Measurements from ENCODE around the gene DHODH. TPM values are rescaled to one million over a fixed set of nuclear protein-coding genes. Genes with fewer than 3 reads are reported as not detected.
"Not testable (repeated sequence)": the region's sequence is repeated elsewhere in the genome, so short reads cannot be mapped to it uniquely, and the experiment has no call there.

Gene DHODH
- polyA plus RNA-seq, 3 donors = 14.6 to 20.7 (median 15.2) TPM

DNA sequence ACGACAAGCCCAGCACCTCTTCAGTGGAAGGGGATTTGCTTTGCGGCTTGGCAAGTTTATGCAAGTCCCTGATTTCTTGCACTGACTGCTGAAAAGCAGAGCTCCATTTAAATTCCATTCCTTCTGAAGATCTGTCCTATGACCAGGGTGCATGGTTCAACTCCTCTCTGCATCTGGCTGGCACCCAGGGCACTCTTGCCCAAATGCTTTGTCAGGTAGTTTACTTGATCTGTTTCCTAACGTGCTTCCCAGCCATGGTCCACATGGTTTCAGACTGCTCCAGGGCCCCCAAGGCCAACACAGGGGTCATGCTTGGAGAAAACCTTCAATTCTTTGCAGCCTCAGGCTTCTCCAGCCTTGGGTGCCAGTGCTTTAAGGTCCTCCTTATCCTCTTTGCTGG, 34.5 kb downstream of the DHODH start:
- DNase-seq (ENCODE audit: extremely low read depth in 1 of 11, low read depth in 9 of 11, low spot score in 4 of 11) = no peak

DNA sequence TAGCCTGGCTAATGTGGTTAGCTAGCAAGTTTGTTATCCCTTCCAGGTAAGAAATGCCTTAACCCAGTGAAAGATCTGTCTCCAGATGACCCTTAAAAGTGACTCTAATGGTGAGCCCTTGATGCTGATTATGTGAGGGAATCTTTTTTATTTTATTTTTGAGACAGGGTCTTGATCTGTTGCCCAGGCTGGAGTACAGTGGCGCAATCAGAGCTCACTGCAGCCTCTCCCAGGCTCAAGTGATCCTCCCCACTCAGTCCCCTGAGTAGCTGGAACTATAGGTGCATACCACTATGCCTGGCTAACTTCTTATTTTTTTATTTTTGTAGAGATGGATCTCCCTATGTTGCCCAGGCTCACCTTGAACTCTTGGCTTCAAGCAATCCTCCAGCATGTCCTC, 35.0 kb downstream of the DHODH start:
- DNase-seq (ENCODE audit: extremely low read depth in 1 of 11, low read depth in 9 of 11, low spot score in 4 of 11) = no peak

DNA sequence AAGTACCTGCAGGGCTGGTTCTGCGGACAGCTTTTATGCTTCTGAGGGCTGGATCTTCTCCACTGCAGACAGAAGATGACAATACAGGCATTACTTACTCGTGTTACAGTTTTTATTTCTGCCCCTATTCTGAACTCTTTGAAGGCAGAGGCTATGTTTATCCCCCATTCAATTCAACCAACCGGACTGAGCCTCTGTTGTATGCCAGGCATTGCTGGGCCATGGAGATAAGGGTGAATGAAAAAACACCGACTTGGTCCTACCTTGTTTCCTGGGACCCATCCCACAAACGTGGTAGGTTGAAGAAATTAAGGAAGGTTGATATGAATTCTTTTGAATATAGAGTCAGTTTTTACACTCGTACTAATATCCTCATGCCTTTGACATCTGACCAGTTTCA, 35.8 kb downstream of the DHODH start:
- no peak for DNase-seq (ENCODE audit: extremely low read depth in 1 of 11, low read depth in 9 of 11, low spot score in 4 of 11)

DNA sequence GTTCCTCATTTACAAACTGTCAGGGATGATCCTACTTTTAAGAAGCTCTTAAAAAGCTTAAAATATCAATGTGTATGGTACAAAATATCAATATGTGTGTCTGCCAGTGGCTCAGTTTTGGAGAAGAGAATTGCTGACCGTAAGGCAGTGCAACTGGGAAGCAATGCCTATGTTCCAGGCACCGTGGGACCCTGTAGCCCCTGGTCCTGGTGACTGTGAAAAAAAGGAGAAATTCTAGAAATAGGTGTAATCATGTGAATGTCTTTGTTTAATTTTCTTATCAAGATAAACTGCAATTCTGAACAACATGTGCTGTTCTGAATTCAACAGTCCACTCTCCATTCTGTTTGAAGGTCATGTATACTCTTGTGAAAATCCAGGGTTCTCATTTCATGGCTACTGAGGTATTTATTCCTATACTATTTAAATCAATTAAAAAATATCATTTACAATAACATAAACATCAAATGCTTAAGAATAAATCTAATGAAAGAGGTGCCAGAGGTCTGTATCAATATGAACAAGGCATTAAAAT, 36.3 kb downstream of the DHODH start:
- DNase-seq (ENCODE audit: extremely low read depth in 1 of 11, low read depth in 9 of 11, low spot score in 4 of 11) = no peak

DNA sequence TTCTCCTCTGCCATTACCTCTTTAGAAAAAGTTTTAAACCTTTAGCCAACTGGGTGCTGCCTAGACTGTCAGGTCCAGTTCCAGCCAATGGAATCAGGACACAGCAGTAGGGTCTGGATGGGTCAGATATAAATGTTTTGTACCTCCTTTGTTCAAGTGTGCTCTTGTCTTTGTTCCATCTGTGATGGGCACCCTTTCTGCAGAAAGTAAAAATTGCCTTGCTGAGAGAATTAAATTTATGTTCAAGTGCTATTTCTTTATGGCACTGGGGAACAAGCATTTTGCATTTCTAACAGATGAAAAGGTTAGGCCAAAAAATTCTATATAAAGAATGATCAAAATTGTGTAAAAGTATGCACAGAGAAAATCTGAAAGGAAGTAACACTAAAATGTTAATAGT, 40.6 kb downstream of the DHODH start:
- DNase-seq (ENCODE audit: extremely low read depth in 1 of 11, low read depth in 9 of 11, low spot score in 4 of 11) = no peak

DNA sequence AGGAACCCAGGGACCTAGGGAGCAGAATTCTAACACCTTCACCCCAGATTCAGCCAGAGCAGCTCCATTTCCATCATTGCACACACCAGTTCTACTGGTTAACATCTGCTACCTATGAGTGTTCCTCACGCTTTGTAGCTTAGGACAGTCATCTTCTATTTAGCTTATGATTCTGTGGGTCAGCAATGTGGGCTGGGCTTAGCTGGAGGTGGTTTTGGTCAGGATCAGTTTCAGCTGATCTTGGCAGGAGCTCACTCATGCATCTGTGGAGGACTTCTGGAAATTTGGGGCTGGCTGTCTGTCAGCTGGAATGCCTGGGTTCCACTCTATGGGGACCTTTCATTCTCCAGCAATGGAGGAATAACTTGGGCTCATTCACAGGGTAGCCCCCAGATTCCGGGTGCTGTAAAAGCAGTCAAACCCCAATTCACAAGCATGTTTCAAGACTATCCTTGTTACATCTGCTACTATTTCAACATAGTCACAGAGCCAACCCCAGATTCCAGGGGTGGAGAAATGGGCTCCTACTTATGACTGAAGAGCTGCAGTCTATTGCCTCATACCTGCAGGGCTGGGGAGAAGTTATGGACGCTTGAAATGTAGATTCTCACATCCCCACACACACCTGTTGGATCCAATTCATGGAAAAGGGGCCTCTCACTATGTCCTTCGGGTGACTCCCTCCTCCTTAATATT, 42.4 kb downstream of the DHODH start:
- no peak for DNase-seq (ENCODE audit: extremely low read depth in 1 of 11, low read depth in 9 of 11, low spot score in 4 of 11)

DNA sequence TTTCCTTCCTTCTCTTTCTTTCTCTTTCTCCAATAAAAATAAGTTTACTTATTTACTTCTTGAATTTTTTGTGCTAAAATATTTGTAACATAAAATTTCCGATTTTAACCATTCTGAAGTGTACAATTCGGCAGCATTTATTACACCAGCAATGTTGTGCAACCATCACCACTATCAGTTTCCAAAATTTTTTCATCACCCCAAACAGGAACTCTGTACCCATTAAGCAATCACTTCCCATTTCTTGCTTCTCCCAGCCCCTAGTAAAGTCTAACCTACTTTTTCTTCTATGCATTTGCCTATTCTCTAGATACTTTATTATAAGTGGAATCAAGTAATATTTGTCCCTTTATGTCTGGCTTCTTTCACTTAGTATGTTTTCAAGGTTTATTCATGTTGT, 43.3 kb downstream of the DHODH start:
- DNase-seq (ENCODE audit: extremely low read depth in 1 of 11, low read depth in 9 of 11, low spot score in 4 of 11) = no peak

DNA sequence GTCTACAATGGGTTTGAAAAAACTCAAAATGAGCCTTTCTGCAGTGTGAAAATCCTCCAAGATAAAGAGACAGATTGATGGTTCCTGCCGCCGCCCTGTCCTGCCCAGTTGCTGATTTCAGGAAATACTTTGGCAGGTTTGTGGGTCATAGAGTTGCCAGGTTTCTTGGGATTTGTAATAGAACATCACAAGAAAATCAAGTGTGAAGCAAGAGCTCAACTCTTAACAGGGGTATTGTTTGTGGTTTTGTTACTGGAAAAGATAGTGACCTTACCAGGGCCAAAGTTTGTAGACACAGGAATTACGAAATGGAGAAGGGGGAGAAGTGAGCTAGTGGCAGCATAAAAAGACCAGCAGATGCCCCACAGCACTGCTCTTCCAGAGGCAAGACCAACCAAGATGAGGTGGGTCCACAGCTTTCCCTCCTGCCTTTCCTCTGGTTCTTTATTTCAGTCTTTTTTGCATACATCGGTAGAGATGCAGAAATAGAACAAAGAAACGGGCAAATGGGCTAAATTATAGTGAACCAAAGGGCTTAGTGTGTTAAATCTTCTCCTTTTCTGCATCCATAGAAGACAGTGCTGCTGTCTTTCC, 45.8 kb downstream of the DHODH start, which contains the start of gene HP:
Gene HP, plus strand, starts transcription at position 252 of the 594 bp plus-strand sequence. Its CDS starts 148 bp downstream, at position 400.
- not testable (repeated sequence) for DNase-seq (ENCODE audit: extremely low read depth in 1 of 11, low read depth in 9 of 11, low spot score in 4 of 11)

DNA sequence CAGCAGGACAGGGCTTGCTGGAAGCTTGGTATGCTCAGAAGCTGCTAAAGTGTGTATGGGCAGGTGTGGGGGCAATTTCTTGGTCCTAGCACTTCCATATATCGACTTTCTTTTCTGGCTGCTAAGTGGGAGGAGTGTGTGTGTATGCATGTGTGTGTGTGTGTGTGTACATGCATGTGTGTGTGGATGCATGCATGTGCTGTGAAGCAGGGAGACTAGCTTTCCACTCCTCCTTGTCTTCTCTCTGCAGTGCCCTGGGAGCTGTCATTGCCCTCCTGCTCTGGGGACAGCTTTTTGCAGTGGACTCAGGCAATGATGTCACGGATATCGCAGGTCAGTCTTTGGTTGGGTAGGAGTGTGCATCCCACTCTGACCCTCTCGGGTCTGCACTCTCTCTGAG, 47.4 kb downstream of the DHODH start:
- no peak for DNase-seq (ENCODE audit: extremely low read depth in 1 of 11, low read depth in 9 of 11, low spot score in 4 of 11)

DNA sequence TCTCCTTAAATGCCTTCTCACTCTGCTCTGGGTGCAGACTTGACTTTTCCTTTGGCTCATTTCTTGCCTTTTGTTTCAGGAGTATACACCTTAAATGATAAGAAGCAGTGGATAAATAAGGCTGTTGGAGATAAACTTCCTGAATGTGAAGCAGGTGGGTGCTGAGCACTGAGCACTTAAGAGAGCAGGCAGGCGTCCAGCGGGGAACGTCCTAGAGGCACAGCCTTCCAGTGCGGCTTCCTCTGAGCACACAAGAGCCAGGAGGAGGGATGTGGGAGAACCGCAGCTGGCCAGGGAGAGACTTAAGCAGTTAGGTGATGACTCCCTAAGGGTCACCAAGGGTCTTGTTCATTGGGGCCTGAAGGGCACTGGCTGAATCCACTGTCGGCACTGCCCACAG, 48.8 kb downstream of the DHODH start:
- DNase-seq (ENCODE audit: extremely low read depth in 1 of 11, low read depth in 9 of 11, low spot score in 4 of 11) = not testable (repeated sequence)

DNA sequence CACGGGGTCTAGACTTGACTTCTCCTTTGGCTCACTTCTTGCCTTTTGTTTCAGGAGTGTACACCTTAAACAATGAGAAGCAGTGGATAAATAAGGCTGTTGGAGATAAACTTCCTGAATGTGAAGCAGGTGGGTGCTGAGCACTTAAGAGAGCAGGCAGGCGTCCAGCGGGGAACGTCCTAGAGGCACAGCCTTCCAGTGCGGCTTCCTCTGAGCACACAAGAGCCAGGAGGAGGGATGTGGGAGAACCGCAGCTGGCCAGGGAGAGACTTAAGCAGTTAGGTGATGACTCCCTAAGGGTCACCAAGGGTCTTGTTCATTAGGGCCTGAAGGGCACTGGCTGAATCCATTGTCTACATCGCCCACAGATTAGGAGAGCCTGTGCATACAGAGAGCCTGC, 50.5 kb downstream of the DHODH start:
- DNase-seq (ENCODE audit: extremely low read depth in 1 of 11, low read depth in 9 of 11, low spot score in 4 of 11) = not testable (repeated sequence)

DNA sequence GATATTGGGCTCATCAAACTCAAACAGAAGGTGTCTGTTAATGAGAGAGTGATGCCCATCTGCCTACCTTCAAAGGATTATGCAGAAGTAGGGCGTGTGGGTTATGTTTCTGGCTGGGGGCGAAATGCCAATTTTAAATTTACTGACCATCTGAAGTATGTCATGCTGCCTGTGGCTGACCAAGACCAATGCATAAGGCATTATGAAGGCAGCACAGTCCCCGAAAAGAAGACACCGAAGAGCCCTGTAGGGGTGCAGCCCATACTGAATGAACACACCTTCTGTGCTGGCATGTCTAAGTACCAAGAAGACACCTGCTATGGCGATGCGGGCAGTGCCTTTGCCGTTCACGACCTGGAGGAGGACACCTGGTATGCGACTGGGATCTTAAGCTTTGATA, 51.9 kb downstream of the DHODH start:
- no peak for DNase-seq (ENCODE audit: extremely low read depth in 1 of 11, low read depth in 9 of 11, low spot score in 4 of 11)

DNA sequence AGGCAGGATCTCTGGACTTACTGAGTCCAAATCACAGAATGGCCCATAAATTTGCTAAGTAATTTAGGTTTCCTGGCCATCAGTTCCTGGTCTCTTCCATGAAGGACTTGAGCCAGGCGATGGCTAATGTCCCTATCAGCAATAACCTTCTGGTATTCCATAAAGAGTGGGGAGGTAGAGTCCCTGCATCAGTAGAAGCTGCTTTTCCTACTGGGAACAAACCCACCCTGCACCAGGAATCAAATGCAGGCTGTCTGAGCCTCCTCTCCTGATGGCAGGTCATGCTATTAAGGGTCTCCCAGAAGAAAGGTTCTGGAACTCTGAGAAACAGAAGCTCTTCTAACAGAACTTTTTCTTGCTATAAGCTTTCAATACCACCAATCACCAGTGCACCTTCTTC, 53.0 kb downstream of the DHODH start:
- no peak for DNase-seq (ENCODE audit: extremely low read depth in 1 of 11, low read depth in 9 of 11, low spot score in 4 of 11)

DNA sequence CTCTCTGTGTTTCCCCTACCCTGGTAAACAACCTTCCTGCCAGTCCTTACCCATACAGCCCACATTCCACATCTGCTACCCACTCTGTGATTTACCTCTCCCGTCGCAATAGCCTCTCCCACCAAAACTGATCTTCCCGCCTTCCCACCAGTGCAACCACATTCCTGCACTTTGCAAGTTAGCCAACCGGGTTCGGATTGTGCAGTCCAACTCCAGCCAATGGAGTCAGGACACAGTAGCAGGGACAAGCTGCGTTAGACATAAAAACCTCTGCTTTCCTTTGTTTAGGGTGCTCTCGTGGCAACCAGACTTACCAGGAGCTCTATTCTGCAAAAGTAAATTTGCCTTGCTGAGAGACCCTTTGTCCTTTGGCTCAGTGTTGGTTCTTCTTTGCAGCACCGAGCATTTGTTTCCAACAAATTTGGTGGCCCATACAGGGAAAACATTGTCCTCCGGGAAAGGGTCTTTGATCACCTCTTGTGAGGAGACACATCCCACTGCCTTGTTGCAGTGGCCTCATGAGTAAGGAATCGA, 55.9 kb downstream of the DHODH start:
- DNase-seq (ENCODE audit: extremely low read depth in 1 of 11, low read depth in 9 of 11, low spot score in 4 of 11) = no peak

DNA sequence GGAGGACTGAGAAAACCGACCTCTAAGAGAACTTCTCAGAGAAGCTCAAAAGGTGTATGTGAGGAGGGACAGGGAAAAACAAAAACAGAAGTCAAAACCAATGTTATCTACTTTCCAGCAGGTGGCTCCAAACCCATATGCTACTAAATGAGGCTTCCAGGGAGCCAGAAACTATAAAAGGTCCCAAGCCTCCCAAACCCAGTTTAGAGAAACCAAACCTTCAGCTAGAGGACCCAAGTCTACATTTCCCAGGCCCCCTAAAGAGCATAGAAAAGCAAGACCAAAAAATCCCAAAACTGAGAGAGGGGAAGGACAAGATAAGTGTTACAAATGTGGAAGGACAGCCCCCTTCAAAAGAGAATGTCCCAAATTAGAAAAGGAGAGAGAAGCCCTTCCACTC, 58.2 kb downstream of the DHODH start:
- DNase-seq (ENCODE audit: extremely low read depth in 1 of 11, low read depth in 9 of 11, low spot score in 4 of 11) = peak in 5 of 11 donors; percentile 3 to 42 (median 22)

DNA sequence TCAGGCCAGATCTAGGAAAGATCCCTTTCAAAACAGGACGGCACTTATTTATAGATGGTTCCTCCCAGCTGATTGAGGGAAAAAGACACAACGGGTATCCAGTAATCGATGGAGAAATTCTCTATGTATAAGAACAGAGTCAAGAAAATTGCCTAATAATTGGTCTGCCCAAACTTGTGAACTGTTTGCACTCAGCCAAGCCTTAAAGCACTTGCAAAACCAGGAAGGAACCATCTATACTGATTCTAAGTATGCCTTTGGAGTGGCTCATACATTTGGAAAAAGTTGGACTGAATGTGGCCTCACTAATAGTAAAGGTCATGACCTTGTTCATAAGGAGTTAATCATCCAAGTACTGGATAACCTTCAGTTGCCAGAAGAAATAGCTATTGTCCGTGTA, 60.4 kb downstream of the DHODH start:
- DNase-seq (ENCODE audit: extremely low read depth in 1 of 11, low read depth in 9 of 11, low spot score in 4 of 11) = no peak

DNA sequence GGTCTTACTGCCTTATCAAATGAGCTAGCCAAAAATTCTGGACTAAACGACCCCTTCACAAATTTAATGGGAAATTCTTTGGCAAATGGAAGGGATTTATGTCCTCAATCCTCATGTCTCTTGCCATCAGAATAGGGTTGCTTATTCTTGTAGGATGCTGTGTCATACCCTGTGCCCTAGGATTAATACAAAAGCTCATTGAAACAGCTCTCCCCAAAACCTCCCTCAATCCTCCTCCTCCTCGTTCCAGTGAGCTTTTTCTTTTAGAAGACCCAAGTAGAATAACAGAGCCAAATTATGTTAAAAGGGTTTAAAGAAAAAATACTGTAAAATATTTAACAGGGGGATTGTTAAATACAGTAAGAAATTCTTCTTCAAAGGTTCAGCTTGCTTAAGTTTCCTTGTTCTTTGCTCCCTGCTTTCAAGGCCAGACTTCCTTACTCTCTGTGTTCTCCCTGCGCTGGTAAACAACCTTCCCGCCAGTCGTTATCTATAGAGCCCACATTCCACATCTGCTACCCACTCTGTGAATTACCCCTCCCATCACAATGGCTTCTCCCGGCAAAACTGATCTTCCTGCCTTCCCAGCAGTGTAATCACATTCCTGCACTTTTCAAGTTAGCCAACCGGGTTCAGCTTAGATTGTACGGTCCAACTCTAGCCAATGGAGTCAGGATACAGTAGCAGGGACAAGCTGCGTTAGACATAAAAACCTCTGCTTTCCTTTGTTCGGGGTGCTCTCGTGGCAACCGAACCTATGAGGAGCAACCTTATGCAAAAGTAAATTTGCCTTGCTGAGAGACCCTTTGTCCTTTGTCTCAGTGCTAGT, 64.2 kb downstream of the DHODH start:
- no peak for DNase-seq (ENCODE audit: extremely low read depth in 1 of 11, low read depth in 9 of 11, low spot score in 4 of 11)

DNA sequence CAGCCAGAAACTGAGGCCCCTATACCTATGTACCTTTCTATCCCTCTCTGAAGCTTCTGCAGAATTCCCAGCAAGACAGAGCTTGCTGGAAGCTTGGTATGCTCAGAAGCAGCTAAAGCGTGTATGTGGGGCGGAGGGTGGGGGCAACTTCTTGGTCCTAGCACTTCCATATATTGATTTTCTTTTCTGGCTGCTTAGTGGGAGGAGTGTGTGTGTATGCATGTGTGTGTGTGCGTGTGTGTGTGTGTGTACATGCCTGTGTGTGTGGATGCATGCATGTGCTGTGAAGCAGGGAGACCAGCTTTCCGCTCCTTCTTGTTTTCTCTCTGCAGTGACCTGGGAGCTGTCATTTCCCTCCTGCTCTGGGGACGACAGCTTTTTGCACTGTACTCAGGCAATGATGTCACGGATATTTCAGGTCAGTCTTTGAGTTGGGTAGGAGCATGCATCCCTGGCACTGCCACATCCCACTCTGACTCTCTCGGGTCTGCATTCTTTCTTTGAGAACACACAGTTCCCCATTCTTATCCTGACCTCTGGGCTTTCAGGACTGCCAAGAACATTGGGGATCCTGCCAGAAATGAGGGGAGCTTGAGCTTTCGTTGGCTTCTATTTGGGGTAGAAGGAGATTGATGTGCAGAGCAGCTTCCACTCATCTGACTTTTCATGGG, 65.2 kb downstream of the DHODH start:
- no peak for DNase-seq (ENCODE audit: extremely low read depth in 1 of 11, low read depth in 9 of 11, low spot score in 4 of 11)

DNA sequence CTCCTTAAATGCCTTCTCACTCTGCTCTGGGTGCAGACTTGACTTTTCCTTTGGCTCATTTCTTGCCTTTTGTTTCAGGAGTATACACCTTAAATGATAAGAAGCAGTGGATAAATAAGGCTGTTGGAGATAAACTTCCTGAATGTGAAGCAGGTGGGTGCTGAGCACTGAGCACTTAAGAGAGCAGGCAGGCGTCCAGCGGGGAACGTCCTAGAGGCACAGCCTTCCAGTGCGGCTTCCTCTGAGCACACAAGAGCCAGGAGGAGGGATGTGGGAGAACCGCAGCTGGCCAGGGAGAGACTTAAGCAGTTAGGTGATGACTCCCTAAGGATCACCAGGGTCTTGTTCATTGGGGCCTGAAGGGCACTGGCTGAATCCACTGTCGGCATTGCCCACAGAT, 66.5 kb downstream of the DHODH start:
- not testable (repeated sequence) for DNase-seq (ENCODE audit: extremely low read depth in 1 of 11, low read depth in 9 of 11, low spot score in 4 of 11)
